K562 (cell line): ENCODE results near the gene HTR2A. TPM values are rescaled to one million over a fixed set of nuclear protein-coding genes. Genes with fewer than 3 reads are reported as not detected.

Experiments used
- BHLHE40 ChIP-seq: IDR thresholded peaks from 2 replicates; pipeline ENCODE4 v1.6.1; 2011; ENCODE audit warnings: low read length, improper control_type of control experiment
- CHD2 ChIP-seq: IDR thresholded peaks from 2 replicates; pipeline ENCODE4 v1.6.1; 2011; ENCODE audit warnings: low read depth, low read length
- CREB1 ChIP-seq, 2 experiments: sonication (generic) in 1 of 2; formaldehyde crosslinking in 1 of 2; IDR thresholded peaks; 2 replicates each; pipeline versions ENCODE4 v1.6.1 to v1.8.0; 2012 to 2022; ENCODE audit warnings: inconsistent platforms in 1 of 2, mild to moderate bottlenecking in 1 of 2, missing genetic modification reagents in 1 of 2, moderate library complexity in 1 of 2
- RBFOX2 ChIP-seq: fragments of 200-400 bp; formaldehyde crosslinking; IDR thresholded peaks from 2 replicates; pipeline ENCODE4 v1.6.1; 2017; ENCODE audit warnings: low read depth, mild to moderate bottlenecking, low read length, moderate library complexity
- SP1 ChIP-seq: sonication (generic); formaldehyde crosslinking; IDR thresholded peaks from 2 replicates; pipeline ENCODE4 v1.8.1; 2022; ENCODE audit warnings: mild to moderate bottlenecking, missing genetic modification reagents
- SRF ChIP-seq, 2 experiments: fragments of 250-450, 450-650 bp in 1 of 2; sonication (Bioruptor Pico) in 1 of 2; sonication (generic) in 1 of 2; formaldehyde crosslinking; IDR thresholded peaks; 2 replicates each; pipeline versions ENCODE4 v1.5.0 to v1.5.1; 2020 to 2022; ENCODE audit warnings: mild to moderate bottlenecking in 1 of 2, missing genetic modification reagents in 1 of 2
- ZNF263 ChIP-seq: sonication (generic); formaldehyde crosslinking; IDR thresholded peaks from 2 replicates; pipeline ENCODE4 v1.8.0; 2022; ENCODE audit warnings: mild to moderate bottlenecking, missing genetic modification reagents, borderline replicate concordance
- polyA plus RNA-seq, 8 experiments: library from polyadenylated mRNA; depleted of rRNA in 4 of 8; stranded (reverse) in 5 of 8; unstranded in 3 of 8; fragments of >200 nt; fragmentation: Nextera tagmentation in 2 of 8; fragmentation: Illumina TruSeq in 1 of 8; extraction: Ambion mirVana in 2 of 8; extraction: Trizol in 1 of 8; gene quantifications; 2 replicates each; pipeline versions ENCODE4 v1.2.1 to v1.2.3, GENCODE V29; 2011 to 2014; ENCODE audit warnings: inconsistent platforms in 1 of 8, missing spikeins in 1 of 8
- total RNA-seq, 7 experiments: library from RNA; depleted of rRNA in 6 of 7; stranded (reverse); fragments of >200 nt in 6 of 7; fragmentation: Illumina TruSeq in 2 of 7; extraction: Trizol in 2 of 7; gene quantifications; 2 replicates each; pipeline versions ENCODE4 v1.2.1 to v1.2.3, GENCODE V29; 2011 to 2021; ENCODE audit warnings: low replicate concordance in 1 of 7
- TF ChIP-seq, protein P1 (sequence below): fragments of 450-650 bp; conservative IDR thresholded peaks from 2 replicates; pipeline ENCODE4 v1.6.1; 2016; ENCODE audit warnings: missing genetic modification characterization, low read depth, mild to moderate bottlenecking, control low read depth, missing compliant biosample characterization
- TF ChIP-seq, protein P2 (sequence below): sonication (generic); formaldehyde crosslinking; IDR thresholded peaks from 2 replicates; pipeline ENCODE4 v1.8.0; 2022; ENCODE audit warnings: missing genetic modification reagents, mild to moderate bottlenecking, moderate library complexity, borderline replicate concordance
- TF ChIP-seq, protein P3 (sequence below): sonication (generic); formaldehyde crosslinking; IDR thresholded peaks from 2 replicates; pipeline ENCODE4 v1.9.0; 2022; ENCODE audit warnings: mild to moderate bottlenecking, missing genetic modification reagents
- TF ChIP-seq, protein P4 (sequence below): fragments of 450-650 bp; IDR thresholded peaks from 2 replicates; pipeline ENCODE4 v1.6.1; 2016; ENCODE audit warnings: mild to moderate bottlenecking, moderate library complexity

HTR2A gene
- total and polyA plus RNA-seq, 9 of the 15 experiments (the other 6 are each of a cell fraction or from before 2014, with no cell fraction given) = not detected

DNA sequence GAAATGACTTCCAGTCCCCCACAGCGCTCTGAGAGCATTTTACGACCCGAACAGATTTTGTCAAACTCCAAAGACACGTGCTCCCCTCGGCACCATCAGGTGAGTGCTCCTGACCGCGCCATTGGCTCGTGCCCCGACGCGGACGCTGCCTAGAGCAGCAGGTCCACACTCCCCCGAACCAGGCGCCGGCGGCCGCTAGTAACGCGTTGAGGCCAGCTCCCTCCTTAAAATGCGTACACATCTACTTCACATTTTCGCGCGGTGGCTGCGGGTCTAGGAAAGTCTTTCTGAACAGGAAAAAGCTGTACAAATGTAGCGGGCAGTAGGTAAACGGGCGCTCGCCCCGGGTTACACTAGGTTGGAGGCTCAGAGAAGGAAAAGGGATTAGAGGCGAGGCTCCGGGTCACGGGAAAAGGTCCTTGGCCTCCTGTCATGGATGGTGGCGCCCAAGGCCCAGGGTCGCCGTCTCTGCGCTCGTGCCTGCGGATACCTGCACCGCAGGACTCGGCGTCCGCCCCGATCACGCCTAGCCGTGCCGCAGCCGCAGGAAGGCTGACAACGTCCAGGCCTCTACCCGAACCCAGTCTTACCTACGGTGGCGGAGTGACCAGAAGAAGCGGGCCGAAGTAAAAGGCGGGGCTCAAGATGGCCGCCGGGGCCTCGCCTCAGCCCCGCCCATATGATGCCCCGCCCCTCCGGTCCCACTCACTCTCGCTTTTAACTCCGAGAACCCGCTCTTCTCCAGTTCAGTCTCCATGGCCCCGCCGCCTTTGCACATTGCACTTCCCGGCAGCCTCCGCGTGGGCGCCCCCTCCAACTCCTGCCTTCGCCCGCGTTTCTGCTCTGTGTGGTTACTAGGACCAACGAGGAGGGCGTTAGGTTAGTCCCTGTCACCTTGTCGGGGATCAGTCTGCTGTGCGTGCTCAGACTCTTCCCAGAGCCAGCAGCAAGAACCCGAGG is 100.1 kb downstream of the HTR2A start, which contains the start of gene ESD (continued):
- TF ChIP-seq, protein P1, sequence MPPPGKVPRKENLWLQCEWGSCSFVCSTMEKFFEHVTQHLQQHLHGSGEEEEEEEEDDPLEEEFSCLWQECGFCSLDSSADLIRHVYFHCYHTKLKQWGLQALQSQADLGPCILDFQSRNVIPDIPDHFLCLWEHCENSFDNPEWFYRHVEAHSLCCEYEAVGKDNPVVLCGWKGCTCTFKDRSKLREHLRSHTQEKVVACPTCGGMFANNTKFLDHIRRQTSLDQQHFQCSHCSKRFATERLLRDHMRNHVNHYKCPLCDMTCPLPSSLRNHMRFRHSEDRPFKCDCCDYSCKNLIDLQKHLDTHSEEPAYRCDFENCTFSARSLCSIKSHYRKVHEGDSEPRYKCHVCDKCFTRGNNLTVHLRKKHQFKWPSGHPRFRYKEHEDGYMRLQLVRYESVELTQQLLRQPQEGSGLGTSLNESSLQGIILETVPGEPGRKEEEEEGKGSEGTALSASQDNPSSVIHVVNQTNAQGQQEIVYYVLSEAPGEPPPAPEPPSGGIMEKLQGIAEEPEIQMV = peak; percentile 90
- TF ChIP-seq CREB1 (IDR thresholded peaks at IDR 0.05) (no peak), CREB1 (CRISPR knock-in tag; IDR thresholded peaks at IDR 0.05) (no peak), SP1 (CRISPR knock-in tag) (peak; percentile 41; the same call in 1 of the 2 replicates), SRF (CRISPR knock-in tag; IDR thresholded peaks at IDR 0.05) (no peak), ZNF263 (peak; percentile 69), CHD2 (peak; percentile 83), BHLHE40 (peak; percentile 71), RBFOX2 (peak; percentile 91)
- TF ChIP-seq, protein P2, sequence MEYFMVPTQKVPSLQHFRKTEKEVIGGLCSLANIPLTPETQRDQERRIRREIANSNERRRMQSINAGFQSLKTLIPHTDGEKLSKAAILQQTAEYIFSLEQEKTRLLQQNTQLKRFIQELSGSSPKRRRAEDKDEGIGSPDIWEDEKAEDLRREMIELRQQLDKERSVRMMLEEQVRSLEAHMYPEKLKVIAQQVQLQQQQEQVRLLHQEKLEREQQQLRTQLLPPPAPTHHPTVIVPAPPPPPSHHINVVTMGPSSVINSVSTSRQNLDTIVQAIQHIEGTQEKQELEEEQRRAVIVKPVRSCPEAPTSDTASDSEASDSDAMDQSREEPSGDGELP (CRISPR knock-in tag) = peak; percentile 67
- TF ChIP-seq, protein P3, sequence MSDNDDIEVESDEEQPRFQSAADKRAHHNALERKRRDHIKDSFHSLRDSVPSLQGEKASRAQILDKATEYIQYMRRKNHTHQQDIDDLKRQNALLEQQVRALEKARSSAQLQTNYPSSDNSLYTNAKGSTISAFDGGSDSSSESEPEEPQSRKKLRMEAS (CRISPR knock-in tag) = peak; percentile 88
- TF ChIP-seq, protein P4, sequence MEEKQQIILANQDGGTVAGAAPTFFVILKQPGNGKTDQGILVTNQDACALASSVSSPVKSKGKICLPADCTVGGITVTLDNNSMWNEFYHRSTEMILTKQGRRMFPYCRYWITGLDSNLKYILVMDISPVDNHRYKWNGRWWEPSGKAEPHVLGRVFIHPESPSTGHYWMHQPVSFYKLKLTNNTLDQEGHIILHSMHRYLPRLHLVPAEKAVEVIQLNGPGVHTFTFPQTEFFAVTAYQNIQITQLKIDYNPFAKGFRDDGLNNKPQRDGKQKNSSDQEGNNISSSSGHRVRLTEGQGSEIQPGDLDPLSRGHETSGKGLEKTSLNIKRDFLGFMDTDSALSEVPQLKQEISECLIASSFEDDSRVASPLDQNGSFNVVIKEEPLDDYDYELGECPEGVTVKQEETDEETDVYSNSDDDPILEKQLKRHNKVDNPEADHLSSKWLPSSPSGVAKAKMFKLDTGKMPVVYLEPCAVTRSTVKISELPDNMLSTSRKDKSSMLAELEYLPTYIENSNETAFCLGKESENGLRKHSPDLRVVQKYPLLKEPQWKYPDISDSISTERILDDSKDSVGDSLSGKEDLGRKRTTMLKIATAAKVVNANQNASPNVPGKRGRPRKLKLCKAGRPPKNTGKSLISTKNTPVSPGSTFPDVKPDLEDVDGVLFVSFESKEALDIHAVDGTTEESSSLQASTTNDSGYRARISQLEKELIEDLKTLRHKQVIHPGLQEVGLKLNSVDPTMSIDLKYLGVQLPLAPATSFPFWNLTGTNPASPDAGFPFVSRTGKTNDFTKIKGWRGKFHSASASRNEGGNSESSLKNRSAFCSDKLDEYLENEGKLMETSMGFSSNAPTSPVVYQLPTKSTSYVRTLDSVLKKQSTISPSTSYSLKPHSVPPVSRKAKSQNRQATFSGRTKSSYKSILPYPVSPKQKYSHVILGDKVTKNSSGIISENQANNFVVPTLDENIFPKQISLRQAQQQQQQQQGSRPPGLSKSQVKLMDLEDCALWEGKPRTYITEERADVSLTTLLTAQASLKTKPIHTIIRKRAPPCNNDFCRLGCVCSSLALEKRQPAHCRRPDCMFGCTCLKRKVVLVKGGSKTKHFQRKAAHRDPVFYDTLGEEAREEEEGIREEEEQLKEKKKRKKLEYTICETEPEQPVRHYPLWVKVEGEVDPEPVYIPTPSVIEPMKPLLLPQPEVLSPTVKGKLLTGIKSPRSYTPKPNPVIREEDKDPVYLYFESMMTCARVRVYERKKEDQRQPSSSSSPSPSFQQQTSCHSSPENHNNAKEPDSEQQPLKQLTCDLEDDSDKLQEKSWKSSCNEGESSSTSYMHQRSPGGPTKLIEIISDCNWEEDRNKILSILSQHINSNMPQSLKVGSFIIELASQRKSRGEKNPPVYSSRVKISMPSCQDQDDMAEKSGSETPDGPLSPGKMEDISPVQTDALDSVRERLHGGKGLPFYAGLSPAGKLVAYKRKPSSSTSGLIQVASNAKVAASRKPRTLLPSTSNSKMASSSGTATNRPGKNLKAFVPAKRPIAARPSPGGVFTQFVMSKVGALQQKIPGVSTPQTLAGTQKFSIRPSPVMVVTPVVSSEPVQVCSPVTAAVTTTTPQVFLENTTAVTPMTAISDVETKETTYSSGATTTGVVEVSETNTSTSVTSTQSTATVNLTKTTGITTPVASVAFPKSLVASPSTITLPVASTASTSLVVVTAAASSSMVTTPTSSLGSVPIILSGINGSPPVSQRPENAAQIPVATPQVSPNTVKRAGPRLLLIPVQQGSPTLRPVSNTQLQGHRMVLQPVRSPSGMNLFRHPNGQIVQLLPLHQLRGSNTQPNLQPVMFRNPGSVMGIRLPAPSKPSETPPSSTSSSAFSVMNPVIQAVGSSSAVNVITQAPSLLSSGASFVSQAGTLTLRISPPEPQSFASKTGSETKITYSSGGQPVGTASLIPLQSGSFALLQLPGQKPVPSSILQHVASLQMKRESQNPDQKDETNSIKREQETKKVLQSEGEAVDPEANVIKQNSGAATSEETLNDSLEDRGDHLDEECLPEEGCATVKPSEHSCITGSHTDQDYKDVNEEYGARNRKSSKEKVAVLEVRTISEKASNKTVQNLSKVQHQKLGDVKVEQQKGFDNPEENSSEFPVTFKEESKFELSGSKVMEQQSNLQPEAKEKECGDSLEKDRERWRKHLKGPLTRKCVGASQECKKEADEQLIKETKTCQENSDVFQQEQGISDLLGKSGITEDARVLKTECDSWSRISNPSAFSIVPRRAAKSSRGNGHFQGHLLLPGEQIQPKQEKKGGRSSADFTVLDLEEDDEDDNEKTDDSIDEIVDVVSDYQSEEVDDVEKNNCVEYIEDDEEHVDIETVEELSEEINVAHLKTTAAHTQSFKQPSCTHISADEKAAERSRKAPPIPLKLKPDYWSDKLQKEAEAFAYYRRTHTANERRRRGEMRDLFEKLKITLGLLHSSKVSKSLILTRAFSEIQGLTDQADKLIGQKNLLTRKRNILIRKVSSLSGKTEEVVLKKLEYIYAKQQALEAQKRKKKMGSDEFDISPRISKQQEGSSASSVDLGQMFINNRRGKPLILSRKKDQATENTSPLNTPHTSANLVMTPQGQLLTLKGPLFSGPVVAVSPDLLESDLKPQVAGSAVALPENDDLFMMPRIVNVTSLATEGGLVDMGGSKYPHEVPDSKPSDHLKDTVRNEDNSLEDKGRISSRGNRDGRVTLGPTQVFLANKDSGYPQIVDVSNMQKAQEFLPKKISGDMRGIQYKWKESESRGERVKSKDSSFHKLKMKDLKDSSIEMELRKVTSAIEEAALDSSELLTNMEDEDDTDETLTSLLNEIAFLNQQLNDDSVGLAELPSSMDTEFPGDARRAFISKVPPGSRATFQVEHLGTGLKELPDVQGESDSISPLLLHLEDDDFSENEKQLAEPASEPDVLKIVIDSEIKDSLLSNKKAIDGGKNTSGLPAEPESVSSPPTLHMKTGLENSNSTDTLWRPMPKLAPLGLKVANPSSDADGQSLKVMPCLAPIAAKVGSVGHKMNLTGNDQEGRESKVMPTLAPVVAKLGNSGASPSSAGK = peak; percentile 92
